MCF 10A (cell line): ENCODE data around the gene NELFA. TPM values are rescaled to one million over a fixed set of nuclear protein-coding genes. Genes with fewer than 3 reads are reported as not detected.

Experiments
- BruUV-seq: library from RNA; stranded (reverse); fragments of 400-500 nt; replicated peaks from 2 replicates; lab custom pipeline; 2021; lab: Mats Ljungman, UMichigan
- CTCF ChIA-PET: fragments of 300-600 bp; sonication (Branson Sonifier 250); formaldehyde crosslinking; extraction: SDS; loops from one replicate; lab custom pipeline; 2021; ENCODE audit warnings: antibody characterized with exemption, inconsistent platforms; lab: Yijun Ruan, JAX
- POLR2A ChIA-PET: fragments of 300-600, 350-650 bp; sonication (Branson Sonifier 250); formaldehyde crosslinking; extraction: SDS; loops from one replicate; lab custom pipeline; 2020; ENCODE audit warnings: antibody characterized with exemption, inconsistent platforms; lab: Yijun Ruan, JAX
- DNase-seq: peaks from one replicate; pipeline ENCODE4 v3.0.0-alpha.2; 2018; ENCODE audit not compliant: unreplicated experiment
- H3K27ac Mint-ChIP-seq: one replicate; pipeline ENCODE4 v1.8.0; 2022; ENCODE audit warnings: mild to moderate bottlenecking, low read depth, mixed read lengths; ENCODE audit not compliant: unreplicated experiment
- H3K27me3 Mint-ChIP-seq: one replicate; pipeline ENCODE4 v1.8.0; 2022; ENCODE audit warnings: mixed read lengths; ENCODE audit not compliant: insufficient read depth, unreplicated experiment
- H3K36me3 Mint-ChIP-seq: one replicate; pipeline ENCODE4 v1.8.0; 2022; ENCODE audit warnings: mild to moderate bottlenecking, moderate library complexity, mixed read lengths; ENCODE audit not compliant: insufficient read depth, unreplicated experiment
- H3K4me1 Mint-ChIP-seq: one replicate; pipeline ENCODE4 v1.8.0; 2022; ENCODE audit warnings: mixed read lengths; ENCODE audit not compliant: insufficient read depth, unreplicated experiment
- H3K4me3 Mint-ChIP-seq: one replicate; pipeline ENCODE4 v1.8.0; 2022; ENCODE audit warnings: mild to moderate bottlenecking, moderate library complexity, mixed read lengths; ENCODE audit not compliant: unreplicated experiment
- H3K9me3 Mint-ChIP-seq: one replicate; pipeline ENCODE4 v1.8.0; 2022; ENCODE audit warnings: mixed read lengths; ENCODE audit not compliant: unreplicated experiment
- CTCF ChIP-seq: fragments of 200-600 bp; IDR thresholded peaks from one replicate; pipeline ENCODE4 v1.8.0; 2022; ENCODE audit warnings: antibody characterized with exemption, mild to moderate bottlenecking; ENCODE audit not compliant: unreplicated experiment
- intact Hi-C: fragments of 100-400 bp; cut with micrococcal nuclease; formaldehyde crosslinking; loops from 2 replicates; pipeline ENCODE4 v1.14.1; 2022
- microRNA-seq: library from miRNA; unstranded; fragments of <30 nt; microRNA quantifications from one replicate; pipeline ENCODE4 v1.2.0, GENCODE V29; 2022
- total RNA-seq: library from RNA; stranded (reverse); gene quantifications from 2 replicates; pipeline ENCODE4 v1.2.3, GENCODE V29; 2022

The NELFA gene
- total RNA-seq, 1 experiment from 2014 or later: 36.2 TPM

GRCh38 chr4:1933700-1934099 lies 75.1 kb downstream of the NELFA start:
- H3K9me3 Mint-ChIP-seq: no peaks in the 10 kb centered on the region
- CTCF ChIA-PET: interaction anchor here (0.6 to 1.0 kb wide), 3 partner anchors 115 to 793 kb away, joined by 3 to 6 read pairs (median 5); no protein-coding TSS in a partner anchor
- peaks cover 57% of the 10 kb centered on the region for H3K36me3 Mint-ChIP-seq
- peaks cover 9% of the 10 kb centered on the region for H3K4me1 Mint-ChIP-seq
- no peaks in the 10 kb centered on the region for H3K27me3 Mint-ChIP-seq
- intact Hi-C loops: no loop called here
- H3K4me3 Mint-ChIP-seq: no peak overlapping the region
- no peak for DNase-seq
- POLR2A ChIA-PET: no interaction called here
- no peak overlapping the region for H3K27ac Mint-ChIP-seq
- TF ChIP-seq CTCF: no peak
- no TSS peak for BruUV-seq

GRCh38 chr4:1932736-1933135 lies 76.0 kb downstream of the NELFA start:
- Mint-ChIP-seq H3K4me3 (no peak overlapping the region), H3K27ac (no peak overlapping the region), H3K9me3 (no peaks in the 10 kb centered on the region), H3K4me1 (peaks cover 10% of the 10 kb centered on the region), H3K27me3 (no peaks in the 10 kb centered on the region), H3K36me3 (peaks cover 66% of the 10 kb centered on the region)
- ChIA-PET POLR2A (no interaction called here), CTCF (interaction anchor here (0.6 to 0.7 kb wide), 2 partner anchors 8 to 611 kb away, joined by 3 read pairs; no protein-coding TSS in a partner anchor)
- intact Hi-C loops: no loop called here
- no peak for DNase-seq
- no TSS peak for BruUV-seq
- TF ChIP-seq CTCF: no peak

Small RNA genes lying within 50 kb of the gene (microRNA-seq; reads per million reads assigned to microRNA genes)
- gene MIR943: 0.79 reads per million

Other genes with a start within 250 kb of the NELFA start
- gene FGFR3, start 215.7 kb downstream of the NELFA start, total RNA-seq: 2.5 and 6.5 TPM in 2 replicates
- 85.0 and 86.3 TPM in 2 replicates for gene LETM1, start 152.8 kb downstream of the NELFA start, total RNA-seq
- gene NSD2, start 137.6 kb downstream of the NELFA start, total RNA-seq: 100 and 109 TPM in 2 replicates
- 0.79 and 0.93 TPM in 2 replicates for gene NAT8L, start 50.4 kb upstream of the NELFA start, total RNA-seq
- gene HAUS3, start 233.1 kb upstream of the NELFA start, total RNA-seq: 13.3 and 13.9 TPM in 2 replicates
- 2.8 and 3.1 TPM in 2 replicates for gene POLN, start 233.1 kb upstream of the NELFA start, total RNA-seq